Neural progenitor cell (in vitro differentiated cells): Measurements from ENCODE around the gene SHOC1.

Experiments used
- EZH2 ChIP-seq: fragments of 200-600 bp; sonication (generic); IDR thresholded peaks from 2 replicates; pipeline ENCODE4 v1.6.1; 2017; ENCODE audit warnings: antibody characterized with exemption, mild to moderate bottlenecking, moderate library complexity
- TF ChIP-seq, protein P1 (sequence below): fragments of 200-600 bp; sonication (generic); IDR thresholded peaks from 2 replicates; pipeline ENCODE4 v1.5.1; 2017; ENCODE audit warnings: antibody characterized with exemption, mild to moderate bottlenecking

DNA sequence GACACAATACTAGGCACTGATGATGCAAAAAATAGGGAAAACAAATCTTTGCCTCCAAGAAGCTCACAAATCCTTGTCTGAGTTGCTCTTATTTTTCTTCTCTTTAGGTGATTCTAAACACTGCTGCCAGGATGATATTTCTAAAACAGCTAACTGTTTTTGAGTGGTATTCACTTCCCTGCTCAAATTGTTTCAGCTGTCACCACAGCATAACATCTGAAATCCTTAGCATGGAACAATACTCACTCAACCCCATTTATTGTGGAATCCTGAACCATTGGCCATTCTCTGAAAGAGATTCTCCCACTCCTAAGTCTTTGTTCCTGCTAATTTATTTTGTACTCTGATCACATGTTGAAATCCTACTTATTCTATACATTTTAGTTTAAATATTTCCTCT is 4.8 kb upstream of the SHOC1 start:
- TF ChIP-seq, protein P1, sequence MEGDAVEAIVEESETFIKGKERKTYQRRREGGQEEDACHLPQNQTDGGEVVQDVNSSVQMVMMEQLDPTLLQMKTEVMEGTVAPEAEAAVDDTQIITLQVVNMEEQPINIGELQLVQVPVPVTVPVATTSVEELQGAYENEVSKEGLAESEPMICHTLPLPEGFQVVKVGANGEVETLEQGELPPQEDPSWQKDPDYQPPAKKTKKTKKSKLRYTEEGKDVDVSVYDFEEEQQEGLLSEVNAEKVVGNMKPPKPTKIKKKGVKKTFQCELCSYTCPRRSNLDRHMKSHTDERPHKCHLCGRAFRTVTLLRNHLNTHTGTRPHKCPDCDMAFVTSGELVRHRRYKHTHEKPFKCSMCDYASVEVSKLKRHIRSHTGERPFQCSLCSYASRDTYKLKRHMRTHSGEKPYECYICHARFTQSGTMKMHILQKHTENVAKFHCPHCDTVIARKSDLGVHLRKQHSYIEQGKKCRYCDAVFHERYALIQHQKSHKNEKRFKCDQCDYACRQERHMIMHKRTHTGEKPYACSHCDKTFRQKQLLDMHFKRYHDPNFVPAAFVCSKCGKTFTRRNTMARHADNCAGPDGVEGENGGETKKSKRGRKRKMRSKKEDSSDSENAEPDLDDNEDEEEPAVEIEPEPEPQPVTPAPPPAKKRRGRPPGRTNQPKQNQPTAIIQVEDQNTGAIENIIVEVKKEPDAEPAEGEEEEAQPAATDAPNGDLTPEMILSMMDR, result no peak
- TF ChIP-seq EZH2, result no peak
